HepG2 (cell line): ENCODE measurements around the gene ARHGAP25. TPM values are rescaled to one million over a fixed set of nuclear protein-coding genes. Genes with fewer than 3 reads are reported as not detected.

Experiments used
- ATAC-seq: fragments of 200-7000 bp; cut with Tn5 transposase; 3 replicates; pipeline ENCODE4 v1.9.1; 2020; ENCODE audit warnings: mild to moderate bottlenecking, moderate library complexity
- BruUV-seq: library from RNA; stranded (reverse); fragments of 400-500 nt; replicated peaks from 2 replicates; lab custom pipeline; 2021; lab: Mats Ljungman, UMichigan
- CTCF ChIA-PET: fragments of 300-600 bp; formaldehyde crosslinking; extraction: SDS; loops from one replicate; lab custom pipeline; 2021; ENCODE audit warnings: low total read pairs, inconsistent platforms, low intra/inter-chr PET ratio; lab: Yijun Ruan, JAX
- POLR2A ChIA-PET: fragments of 350-600 bp; sonication (Branson Sonifier 250); formaldehyde crosslinking; loops from one replicate; lab custom pipeline; 2020; ENCODE audit warnings: antibody characterized with exemption, inconsistent platforms; lab: Yijun Ruan, JAX
- DNase-seq: peaks from one replicate; pipeline ENCODE4 v3.0.0-alpha.2; 2015; ENCODE audit warnings: low spot score
- FAIRE-seq: peaks from 3 replicates; lab custom pipeline; 2011; peaks lifted over from hg19 to GRCh38; lab: Jason Lieb, UNC
- H2AFZ ChIP-seq: one replicate; pipeline ENCODE4 v1.6.1; 2011; ENCODE audit warnings: low read length, inconsistent platforms
- H3K27ac ChIP-seq: fragments of 300-600 bp; 3 replicates; pipeline ENCODE4 v1.8.0; 2011; ENCODE audit warnings: mixed run types, mild to moderate bottlenecking, mixed read lengths, low read length, inconsistent platforms; ENCODE audit not compliant: insufficient read depth; ENCODE audit errors: extremely low read length
- H3K27me3 ChIP-seq, 2 experiments: fragments of 200-600 bp in 1 of 2; 2 replicates in 1 of 2; 3 replicates in 1 of 2; pipeline versions ENCODE4 v1.6.0 to v1.8.0; 2011; ENCODE audit warnings: low read length in 2 of 2, mild to moderate bottlenecking in 2 of 2, moderate library complexity in 2 of 2, inconsistent platforms in 1 of 2; ENCODE audit not compliant: insufficient read depth in 2 of 2, control insufficient read depth in 1 of 2
- H3K36me3 ChIP-seq, 2 experiments: fragments of 200-600 bp in 1 of 2; replicated peaks in 1 of 2; 2 replicates in 1 of 2; 3 replicates in 1 of 2; pipeline versions ENCODE4 v1.5.1 to v1.8.0; 2011; ENCODE audit warnings: low read length in 2 of 2, inconsistent platforms in 1 of 2; ENCODE audit not compliant: insufficient read depth in 2 of 2, control insufficient read depth in 1 of 2
- H3K4me1 ChIP-seq: 2 replicates; pipeline ENCODE4 v1.5.1; 2012; ENCODE audit warnings: low read length, inconsistent platforms; ENCODE audit not compliant: insufficient read depth
- H3K4me2 ChIP-seq: 2 replicates; pipeline ENCODE4 v1.6.0; 2011; ENCODE audit warnings: low read depth, low read length, inconsistent platforms
- H3K4me3 ChIP-seq, 3 experiments: fragments of 200-600 bp in 1 of 3; sonication (generic), shearing (Covaris generic) in 1 of 3; replicated peaks in 1 of 3; 2 replicates each; pipeline ENCODE4 v1.5.1; 2011 to 2016; ENCODE audit warnings: low read length in 3 of 3, inconsistent platforms in 2 of 3, low read depth in 2 of 3, mild to moderate bottlenecking in 2 of 3, control low read depth in 1 of 3, mixed read lengths in 1 of 3; ENCODE audit not compliant: insufficient read depth in 1 of 3
- H3K79me2 ChIP-seq: one replicate; pipeline ENCODE4 v1.6.1; 2011; ENCODE audit warnings: low read length, inconsistent platforms; ENCODE audit not compliant: insufficient read depth
- H3K9ac ChIP-seq: 2 replicates; pipeline ENCODE4 v1.6.0; 2011; ENCODE audit warnings: mild to moderate bottlenecking, low read depth, low read length, inconsistent platforms; ENCODE audit not compliant: insufficient read depth
- H3K9me3 ChIP-seq: 2 replicates; pipeline ENCODE4 v1.5.1; 2012; ENCODE audit warnings: mild to moderate bottlenecking, low read length
- H4K20me1 ChIP-seq: 2 replicates; pipeline ENCODE4 v1.6.0; 2011; ENCODE audit warnings: inconsistent platforms, mild to moderate bottlenecking, low read length, moderate library complexity; ENCODE audit not compliant: insufficient read depth
- KLF11 ChIP-seq: IDR thresholded peaks from 2 replicates; pipeline ENCODE4 v1.6.1; 2016; ENCODE audit warnings: missing compliant biosample characterization
- MAFF ChIP-seq: IDR thresholded peaks from 2 replicates; pipeline ENCODE4 v1.6.1; 2011; ENCODE audit warnings: low read depth, low read length, improper control_type of control experiment
- MAFK ChIP-seq, 2 experiments: IDR thresholded peaks in 1 of 2; conservative IDR thresholded peaks in 1 of 2; 2 replicates each; pipeline ENCODE4 v1.6.1; 2011; ENCODE audit warnings: improper control_type of control experiment in 2 of 2, low read length in 2 of 2
- PBX3 ChIP-seq: sonication (generic); formaldehyde crosslinking; IDR thresholded peaks from 2 replicates; pipeline ENCODE4 v1.8.1; 2023; ENCODE audit warnings: missing genetic modification reagents, inconsistent platforms, borderline replicate concordance
- PHF8 ChIP-seq: sonication (generic); formaldehyde crosslinking; IDR thresholded peaks from 2 replicates; pipeline ENCODE4 v1.5.0; 2020; ENCODE audit warnings: missing genetic modification reagents
- THAP11 ChIP-seq: IDR thresholded peaks from 2 replicates; pipeline ENCODE4 v1.6.1; 2016; ENCODE audit warnings: missing biosample characterization, missing genetic modification reagents
- ZFP37 ChIP-seq: sonication (generic); formaldehyde crosslinking; IDR thresholded peaks from 2 replicates; pipeline ENCODE4 v1.4.0; 2020; ENCODE audit warnings: missing genetic modification reagents, borderline replicate concordance
- ZFX ChIP-seq: sonication (generic); formaldehyde crosslinking; IDR thresholded peaks from 2 replicates; pipeline ENCODE4 v1.4.0; 2020; ENCODE audit warnings: mild to moderate bottlenecking, low read depth, missing genetic modification reagents, moderate library complexity
- ZNF143 ChIP-seq: sonication (generic); formaldehyde crosslinking; IDR thresholded peaks from 2 replicates; pipeline ENCODE4 v1.4.0; 2020; ENCODE audit warnings: missing genetic modification reagents
- ZNF552 ChIP-seq: sonication (generic); formaldehyde crosslinking; IDR thresholded peaks from 2 replicates; pipeline ENCODE4 v1.9.0; 2022; ENCODE audit warnings: missing genetic modification reagents, mild to moderate bottlenecking, borderline replicate concordance
- ZNF564 ChIP-seq: sonication (generic); formaldehyde crosslinking; IDR thresholded peaks from 2 replicates; pipeline ENCODE4 v1.8.1; 2023; ENCODE audit warnings: mild to moderate bottlenecking, missing genetic modification reagents
- ZSCAN9 ChIP-seq: IDR thresholded peaks from 2 replicates; pipeline ENCODE4 v1.6.1; 2016; ENCODE audit warnings: borderline replicate concordance
- WGBS: methylation state at CpG from one replicate; pipeline ENCODE4 v1.1.6; 2017; ENCODE audit warnings: low lambda C conversion rate; 5-methylcytosine and 5-hydroxymethylcytosine counted together
- in situ Hi-C: cut with HindIII; loops from 2 replicates; pipeline ENCODE4 v1.10.0; 2017; ENCODE audit warnings: low pct_unique_long_range_greater_than_20kb; ENCODE audit not compliant: extremely low pct_ligation_motif_present
- intact Hi-C: fragments of 100-400 bp; cut with micrococcal nuclease; formaldehyde crosslinking; loops from one replicate; pipeline ENCODE4 v1.10.0; 2022; ENCODE audit not compliant: unreplicated experiment
- polyA plus RNA-seq, 8 experiments: library from polyadenylated mRNA; depleted of rRNA in 3 of 8; stranded (reverse) in 7 of 8; unstranded in 1 of 8; fragments of >200 nt; fragmentation: Illumina TruSeq in 4 of 8; extraction: Trizol in 4 of 8; gene quantifications; 2 replicates each; pipeline versions ENCODE4 v1.2.1 to v1.2.3, GENCODE V29; 2011 to 2016; ENCODE audit warnings: low read depth in 4 of 8, missing spikeins in 1 of 8, mixed read lengths in 1 of 8; ENCODE audit not compliant: insufficient read depth in 1 of 8
- total RNA-seq, 5 experiments: library from RNA; depleted of rRNA; stranded (reverse); fragments of >200 nt; fragmentation: Illumina TruSeq; extraction: Trizol; gene quantifications; 2 replicates each; pipeline ENCODE4 v1.2.3, GENCODE V29; 2016; ENCODE audit warnings: low read depth in 1 of 5
- TF ChIP-seq, protein P1 (sequence below): sonication (generic); formaldehyde crosslinking; IDR thresholded peaks from 2 replicates; pipeline ENCODE4 v1.5.1; 2020; ENCODE audit warnings: mild to moderate bottlenecking, missing genetic modification reagents, moderate library complexity

Gene ARHGAP25
- total and polyA plus RNA-seq, 2 of the 13 experiments (the other 11 are each of a cell fraction or from before 2014, with no cell fraction given): not detected

DNA sequence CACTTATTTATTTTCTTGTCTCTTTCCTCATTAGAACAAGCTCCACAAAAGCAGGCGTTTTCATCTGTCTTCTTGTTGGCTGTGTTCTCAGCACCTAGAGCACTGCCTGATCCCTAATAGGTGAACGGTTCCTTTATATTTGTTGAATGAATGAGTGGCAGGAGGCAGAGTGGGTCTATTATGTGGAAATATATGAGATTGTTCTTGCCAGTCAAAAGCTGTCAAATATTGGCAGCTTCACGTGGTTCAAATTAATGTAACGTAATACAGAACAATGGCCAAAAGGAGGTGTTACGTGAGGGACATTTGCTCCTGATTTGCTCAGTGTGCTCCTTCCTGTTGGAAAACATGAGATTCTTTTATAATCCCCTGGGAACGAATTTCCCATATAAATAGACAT is 8.5 kb upstream of the ARHGAP25 start:
- Histone ChIP-seq H3K27me3 (peaks cover 0 to 12% of the 10 kb centered on the region in 2 experiments; a peak in 2 of 5 replicates), H3K4me3 (no peak overlapping the region), H3K27ac (no peak overlapping the region), H3K36me3 (no peaks in the 10 kb centered on the region), H4K20me1 (no peaks in the 10 kb centered on the region), H3K79me2 (no peaks in the 10 kb centered on the region), H3K4me2 (no peak overlapping the region), H3K4me1 (no peaks in the 10 kb centered on the region), H2AFZ (no peak overlapping the region), H3K9ac (no peak overlapping the region), H3K9me3 (no peaks in the 10 kb centered on the region)
- CTCF ChIA-PET: no interaction called here
- in situ Hi-C loops (no loop called here), intact Hi-C loops (no loop called here)
- DNase-seq: no peak
- BruUV-seq: no TSS peak
- POLR2A ChIA-PET: no interaction called here
- ATAC-seq: no peak
- 28% methylated on average over 6 of the region's 6 CpGs for WGBS
- no peak for FAIRE-seq
- no peak for TF ChIP-seq ZNF143 (CRISPR knock-in tag)
- no peak for TF ChIP-seq ZFP37 (CRISPR knock-in tag)
- no peak for TF ChIP-seq ZFX (CRISPR knock-in tag)
- no peak for TF ChIP-seq ZNF564 (CRISPR knock-in tag)
- TF ChIP-seq KLF11 (CRISPR knock-in tag): no peak

- Histone ChIP-seq H2AFZ (no peak overlapping the region), H3K9ac (no peak overlapping the region), H3K79me2 (no peaks in the 10 kb centered on the region), H3K4me3 (no peak overlapping the region), H3K36me3 (no peaks in the 10 kb centered on the region), H3K9me3 (no peaks in the 10 kb centered on the region), H3K4me1 (no peaks in the 10 kb centered on the region), H3K27ac (no peak overlapping the region), H4K20me1 (no peaks in the 10 kb centered on the region), H3K4me2 (no peak overlapping the region), H3K27me3 (peaks cover 0 to 19% of the 10 kb centered on the region in 2 experiments; a peak in 3 of 5 replicates)
- BruUV-seq: no TSS peak
- ATAC-seq: no peak
- 8% methylated on average over 11 of the region's 11 CpGs for WGBS
- ChIA-PET POLR2A (no interaction called here), CTCF (no interaction called here)
- no peak for DNase-seq
- in situ Hi-C loops: no loop called here
- intact Hi-C loops: no loop called here
- FAIRE-seq: no peak
- TF ChIP-seq THAP11 (CRISPR knock-in tag) (no peak), ZNF552 (CRISPR knock-in tag) (no peak), ZSCAN9 (no peak), PHF8 (no peak), MAFK (conservative IDR thresholded peaks at IDR 0.05 in 1 of 2, IDR thresholded peaks at IDR 0.05 in 1 of 2; ENCODE audit: low read length in 2 of 2) (peak; percentile 40 to 74; a peak in 3 of 4 replicates), PBX3 (no peak), MAFF (peak; percentile 49)
- TF ChIP-seq, protein P1, sequence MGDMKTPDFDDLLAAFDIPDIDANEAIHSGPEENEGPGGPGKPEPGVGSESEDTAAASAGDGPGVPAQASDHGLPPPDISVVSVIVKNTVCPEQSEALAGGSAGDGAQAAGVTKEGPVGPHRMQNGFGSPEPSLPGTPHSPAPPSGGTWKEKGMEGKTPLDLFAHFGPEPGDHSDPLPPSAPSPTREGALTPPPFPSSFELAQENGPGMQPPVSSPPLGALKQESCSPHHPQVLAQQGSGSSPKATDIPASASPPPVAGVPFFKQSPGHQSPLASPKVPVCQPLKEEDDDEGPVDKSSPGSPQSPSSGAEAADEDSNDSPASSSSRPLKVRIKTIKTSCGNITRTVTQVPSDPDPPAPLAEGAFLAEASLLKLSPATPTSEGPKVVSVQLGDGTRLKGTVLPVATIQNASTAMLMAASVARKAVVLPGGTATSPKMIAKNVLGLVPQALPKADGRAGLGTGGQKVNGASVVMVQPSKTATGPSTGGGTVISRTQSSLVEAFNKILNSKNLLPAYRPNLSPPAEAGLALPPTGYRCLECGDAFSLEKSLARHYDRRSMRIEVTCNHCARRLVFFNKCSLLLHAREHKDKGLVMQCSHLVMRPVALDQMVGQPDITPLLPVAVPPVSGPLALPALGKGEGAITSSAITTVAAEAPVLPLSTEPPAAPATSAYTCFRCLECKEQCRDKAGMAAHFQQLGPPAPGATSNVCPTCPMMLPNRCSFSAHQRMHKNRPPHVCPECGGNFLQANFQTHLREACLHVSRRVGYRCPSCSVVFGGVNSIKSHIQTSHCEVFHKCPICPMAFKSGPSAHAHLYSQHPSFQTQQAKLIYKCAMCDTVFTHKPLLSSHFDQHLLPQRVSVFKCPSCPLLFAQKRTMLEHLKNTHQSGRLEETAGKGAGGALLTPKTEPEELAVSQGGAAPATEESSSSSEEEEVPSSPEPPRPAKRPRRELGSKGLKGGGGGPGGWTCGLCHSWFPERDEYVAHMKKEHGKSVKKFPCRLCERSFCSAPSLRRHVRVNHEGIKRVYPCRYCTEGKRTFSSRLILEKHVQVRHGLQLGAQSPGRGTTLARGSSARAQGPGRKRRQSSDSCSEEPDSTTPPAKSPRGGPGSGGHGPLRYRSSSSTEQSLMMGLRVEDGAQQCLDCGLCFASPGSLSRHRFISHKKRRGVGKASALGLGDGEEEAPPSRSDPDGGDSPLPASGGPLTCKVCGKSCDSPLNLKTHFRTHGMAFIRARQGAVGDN (CRISPR knock-in tag): no peak
Observed at GRCh38 chr2:68726608-68727367, 7.8 kb upstream of the ARHGAP25 start.
